GM13976 (cell line): Measurements from ENCODE around the gene PRR5L.

Source experiments
- DNase-seq: peaks from one replicate; pipeline ENCODE4 v3.0.0; 2012; ENCODE audit warnings: low spot score
- in situ Hi-C: fragments of 300-500 bp; cut with MboI; formaldehyde crosslinking; loops from one replicate; pipeline ENCODE4 v1.12.0; 2022; ENCODE audit warnings: low sequenced_read_pairs, mixed read lengths, inconsistent platforms; ENCODE audit not compliant: unreplicated experiment
- TF ChIP-seq, protein P1 (sequence below): IDR thresholded peaks from 2 replicates; pipeline ENCODE4 v1.5.1; 2012; ENCODE audit warnings: borderline replicate concordance, mild to moderate bottlenecking; ENCODE audit not compliant: insufficient read depth; ENCODE audit errors: extremely low read depth, missing control alignments, control extremely low read depth

Gene PRR5L

DNA sequence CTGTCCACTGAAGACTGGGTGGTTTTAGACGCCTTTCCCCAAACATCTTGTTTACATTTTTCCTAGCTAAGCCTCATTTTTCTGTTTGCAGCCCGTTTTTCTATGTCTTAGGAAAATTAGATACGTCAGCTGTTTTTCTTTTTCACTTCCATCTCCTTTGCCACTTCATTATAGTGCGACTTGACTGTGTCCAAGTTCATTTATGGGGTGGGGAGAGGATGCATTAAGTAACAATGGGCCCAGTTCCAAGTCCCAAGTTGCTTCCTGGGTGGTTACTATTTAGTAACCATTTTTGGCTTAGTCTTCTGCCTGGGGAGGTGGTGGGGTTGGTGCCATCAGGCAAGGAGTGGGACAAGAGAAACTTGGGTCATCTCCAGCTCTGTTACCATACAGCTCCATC is 131.0 kb downstream of the PRR5L start:
- in situ Hi-C loops: no loop called here
- DNase-seq: no peak
- TF ChIP-seq, protein P1, sequence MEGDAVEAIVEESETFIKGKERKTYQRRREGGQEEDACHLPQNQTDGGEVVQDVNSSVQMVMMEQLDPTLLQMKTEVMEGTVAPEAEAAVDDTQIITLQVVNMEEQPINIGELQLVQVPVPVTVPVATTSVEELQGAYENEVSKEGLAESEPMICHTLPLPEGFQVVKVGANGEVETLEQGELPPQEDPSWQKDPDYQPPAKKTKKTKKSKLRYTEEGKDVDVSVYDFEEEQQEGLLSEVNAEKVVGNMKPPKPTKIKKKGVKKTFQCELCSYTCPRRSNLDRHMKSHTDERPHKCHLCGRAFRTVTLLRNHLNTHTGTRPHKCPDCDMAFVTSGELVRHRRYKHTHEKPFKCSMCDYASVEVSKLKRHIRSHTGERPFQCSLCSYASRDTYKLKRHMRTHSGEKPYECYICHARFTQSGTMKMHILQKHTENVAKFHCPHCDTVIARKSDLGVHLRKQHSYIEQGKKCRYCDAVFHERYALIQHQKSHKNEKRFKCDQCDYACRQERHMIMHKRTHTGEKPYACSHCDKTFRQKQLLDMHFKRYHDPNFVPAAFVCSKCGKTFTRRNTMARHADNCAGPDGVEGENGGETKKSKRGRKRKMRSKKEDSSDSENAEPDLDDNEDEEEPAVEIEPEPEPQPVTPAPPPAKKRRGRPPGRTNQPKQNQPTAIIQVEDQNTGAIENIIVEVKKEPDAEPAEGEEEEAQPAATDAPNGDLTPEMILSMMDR: no peak

DNA sequence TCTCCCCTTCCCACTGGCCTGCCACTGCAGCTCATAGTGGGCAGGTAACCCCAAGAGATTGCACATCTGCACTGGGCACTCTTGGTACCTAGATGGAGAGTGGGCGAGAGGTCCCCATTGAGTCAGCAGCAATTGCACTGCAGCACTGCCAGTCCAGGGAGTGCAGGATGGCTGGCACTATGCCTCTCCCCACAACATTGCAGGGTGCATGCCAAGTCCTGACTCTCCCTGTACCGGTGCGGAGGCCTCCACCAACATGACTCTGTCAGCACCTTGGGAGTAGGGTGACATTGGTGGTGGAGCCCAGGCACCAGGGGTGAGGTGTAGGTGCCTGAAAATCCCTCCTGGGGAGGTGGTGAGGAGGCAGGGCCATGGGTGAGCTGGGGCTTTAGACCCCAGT is 131.8 kb downstream of the PRR5L start:
- TF ChIP-seq, protein P1: no peak
- no peak for DNase-seq
- in situ Hi-C loops: no loop called here

DNA sequence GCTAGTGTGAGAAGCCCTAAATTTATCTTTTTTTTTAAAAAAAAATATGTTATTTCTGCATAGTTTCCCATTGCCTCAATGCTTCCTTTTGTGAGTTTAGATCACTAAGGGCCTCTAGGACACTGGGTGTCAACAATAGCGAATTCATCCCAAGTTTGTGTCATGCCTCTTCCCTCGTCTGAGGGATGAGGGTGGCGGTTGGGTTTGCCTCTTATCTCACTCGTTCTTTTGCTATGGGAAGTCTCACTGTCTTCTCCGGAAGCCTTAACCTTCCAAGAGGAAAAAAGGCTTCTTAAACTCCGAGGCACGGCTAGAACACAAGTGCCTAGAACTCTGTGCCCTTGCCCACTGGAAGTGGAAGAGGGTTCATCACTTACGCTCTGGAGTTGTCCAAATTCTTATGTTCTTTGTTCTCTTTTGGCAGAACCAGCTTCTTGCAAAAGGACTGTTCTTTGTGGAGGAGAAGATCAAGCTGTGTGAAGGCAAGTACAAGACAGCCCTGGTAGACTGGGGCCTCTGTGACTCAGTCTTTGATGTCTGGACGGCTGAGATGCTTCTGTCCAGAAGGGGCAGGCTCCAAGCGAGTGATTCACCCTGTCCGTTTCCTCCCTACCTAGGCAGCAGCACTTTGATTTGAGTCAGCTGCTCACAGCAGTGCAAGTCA is 135.5 kb downstream of the PRR5L start:
- TF ChIP-seq, protein P1: no peak
- no peak for DNase-seq
- in situ Hi-C loops: no loop called here

DNA sequence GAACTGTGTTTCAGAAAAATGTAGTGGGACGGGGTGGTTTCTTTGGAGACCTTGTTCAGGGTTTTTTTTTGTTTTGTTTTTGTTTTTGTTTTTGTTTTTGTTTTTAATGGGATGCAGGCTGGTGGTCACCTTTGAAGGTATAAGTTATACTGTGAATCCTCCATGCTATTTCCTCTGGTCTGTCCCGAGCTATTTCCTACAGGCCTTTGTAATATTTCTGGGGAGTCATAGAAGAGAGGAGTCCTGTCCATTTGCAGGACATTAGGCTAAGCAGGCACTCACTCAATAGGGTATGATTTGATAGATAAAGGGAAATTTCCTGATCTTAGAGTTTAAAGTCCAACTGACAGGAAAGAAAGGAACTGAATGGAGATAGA is 136.0 kb downstream of the PRR5L start:
- TF ChIP-seq, protein P1: no peak
- DNase-seq: no peak

DNA sequence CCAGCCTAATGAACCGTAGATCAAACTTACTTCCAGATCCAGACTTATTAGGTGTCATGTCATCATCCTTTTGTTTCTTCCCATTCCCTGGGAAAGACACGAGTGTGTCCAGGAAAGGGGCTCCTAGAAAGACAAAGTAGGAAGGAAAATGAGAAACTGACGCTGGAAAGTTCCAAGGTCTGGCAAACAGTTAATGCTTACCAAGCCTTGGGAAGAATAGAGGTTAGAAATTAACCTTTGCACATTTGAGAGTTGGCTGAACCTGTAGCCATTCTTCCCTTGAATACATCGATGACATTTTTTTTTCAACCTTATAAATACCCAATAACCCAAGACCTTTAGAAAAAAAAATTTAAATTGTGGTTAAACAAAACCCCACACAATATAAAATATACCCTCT is 136.7 kb downstream of the PRR5L start:
- TF ChIP-seq, protein P1: no peak
- no peak for DNase-seq
- in situ Hi-C loops: no loop called here

More for the DNA sequence above, 136.0 kb downstream of the PRR5L start:
- in situ Hi-C loops: no loop called here

DNA sequence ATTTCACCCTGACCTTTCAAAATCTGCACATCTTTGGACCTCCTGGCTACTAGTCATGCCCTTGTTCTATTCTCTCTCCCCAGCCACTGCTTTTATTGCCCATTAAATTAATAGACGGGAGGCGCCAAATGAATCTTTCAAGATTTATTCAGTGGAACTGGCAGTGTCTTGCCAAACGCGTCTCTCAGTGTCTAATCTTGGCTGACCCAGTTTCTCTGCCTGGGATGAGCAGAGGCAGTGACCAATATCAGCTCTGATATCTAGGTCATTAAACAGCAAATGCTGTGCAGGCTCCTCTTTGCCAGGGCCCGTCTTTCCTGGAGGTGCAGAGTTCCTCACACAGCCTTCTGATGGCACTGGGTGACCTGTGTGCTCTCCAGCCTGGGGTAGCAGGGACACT is 140.0 kb downstream of the PRR5L start:
- DNase-seq: no peak

More for the DNA sequence above, 140.0 kb downstream of the PRR5L start:
- TF ChIP-seq, protein P1: no peak
- in situ Hi-C loops: no loop called here
